ENCODE results near the gene CCNE1.
"Not testable (repeated sequence)": the region's sequence is repeated elsewhere in the genome, so short reads cannot be mapped to it uniquely, and the experiment has no call there.

CCNE1 gene

DNA sequence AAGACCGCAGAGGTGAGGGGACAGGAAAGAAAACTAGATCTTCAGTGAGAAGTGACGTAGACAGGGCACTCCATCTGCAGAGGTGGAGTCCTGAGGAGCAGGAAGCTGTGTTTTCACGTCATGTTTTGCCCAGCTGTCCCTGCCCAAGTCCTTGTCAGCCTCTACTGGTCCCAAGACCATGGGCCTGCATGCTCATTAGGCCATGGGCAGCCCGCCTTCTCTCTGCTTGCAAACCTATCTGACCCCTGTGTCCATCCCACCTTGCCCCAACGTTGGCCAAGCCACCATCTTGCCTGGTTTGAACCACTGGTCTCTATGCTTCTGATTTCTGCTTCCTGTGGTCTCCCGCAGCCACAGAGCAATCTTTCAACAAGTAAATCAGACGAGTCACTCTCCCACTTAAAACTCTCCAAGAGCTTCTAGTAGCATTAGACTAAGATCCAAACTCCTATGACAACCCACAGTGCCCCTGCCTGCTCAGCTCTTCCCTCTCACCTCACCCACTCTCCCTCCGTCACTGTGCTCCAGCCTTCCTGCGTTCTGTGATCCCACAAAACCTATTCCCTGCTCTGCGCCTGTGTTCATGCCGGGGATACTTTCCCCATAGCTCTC is 18.6 kb upstream of the CCNE1 start:
- Histone ChIP-seq H3K4me1 (ENCODE audit: insufficient read depth, low read length) (no peaks in the 10 kb centered on the region), H3K9ac (ENCODE audit: low read length) (no peak overlapping the region), H3K27ac (ENCODE audit: low read depth, low read length) (no peak overlapping the region), H3K9me3 (ENCODE audit: low read length) (no peaks in the 10 kb centered on the region), H3K36me3 (ENCODE audit: insufficient read depth, low read length) (no peaks in the 10 kb centered on the region), H3K27me3 (ENCODE audit: control insufficient read depth in 1 of 2, insufficient read depth in 2 of 2, low read length in 2 of 2) (no peaks in the 10 kb centered on the region), H3K4me3 (ENCODE audit: low read depth in 1 of 2, low read length in 2 of 2) (no peak overlapping the region)

DNA sequence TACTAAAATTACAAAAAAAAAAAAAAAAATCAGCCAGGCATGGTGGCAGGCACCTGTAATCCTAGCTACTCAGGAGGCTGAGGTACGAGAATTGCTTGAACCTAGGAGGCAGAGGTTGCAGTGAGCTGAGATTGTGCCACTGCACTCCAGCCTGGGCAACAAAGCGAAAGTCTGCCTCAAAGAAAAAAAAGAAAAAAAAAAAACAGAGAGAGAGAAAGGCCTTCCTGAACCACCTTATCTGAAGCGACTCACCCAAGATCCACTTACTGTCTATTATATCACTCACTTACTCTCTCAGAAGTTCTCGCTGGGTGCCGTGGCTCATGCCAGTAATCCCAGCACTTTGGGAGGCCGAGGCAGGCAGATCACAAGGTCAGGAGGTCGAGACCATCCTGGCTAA is 17.3 kb upstream of the CCNE1 start:
- not testable (repeated sequence) for H3K36me3 ChIP-seq (ENCODE audit: insufficient read depth, low read length); H3K27me3 ChIP-seq (ENCODE audit: control insufficient read depth in 1 of 2, insufficient read depth in 2 of 2, low read length in 2 of 2); H3K4me3 ChIP-seq (ENCODE audit: low read depth in 1 of 2, low read length in 2 of 2); H3K9me3 ChIP-seq (ENCODE audit: low read length); H3K27ac ChIP-seq (ENCODE audit: low read depth, low read length); H3K9ac ChIP-seq (ENCODE audit: low read length); H3K4me1 ChIP-seq (ENCODE audit: insufficient read depth, low read length)

DNA sequence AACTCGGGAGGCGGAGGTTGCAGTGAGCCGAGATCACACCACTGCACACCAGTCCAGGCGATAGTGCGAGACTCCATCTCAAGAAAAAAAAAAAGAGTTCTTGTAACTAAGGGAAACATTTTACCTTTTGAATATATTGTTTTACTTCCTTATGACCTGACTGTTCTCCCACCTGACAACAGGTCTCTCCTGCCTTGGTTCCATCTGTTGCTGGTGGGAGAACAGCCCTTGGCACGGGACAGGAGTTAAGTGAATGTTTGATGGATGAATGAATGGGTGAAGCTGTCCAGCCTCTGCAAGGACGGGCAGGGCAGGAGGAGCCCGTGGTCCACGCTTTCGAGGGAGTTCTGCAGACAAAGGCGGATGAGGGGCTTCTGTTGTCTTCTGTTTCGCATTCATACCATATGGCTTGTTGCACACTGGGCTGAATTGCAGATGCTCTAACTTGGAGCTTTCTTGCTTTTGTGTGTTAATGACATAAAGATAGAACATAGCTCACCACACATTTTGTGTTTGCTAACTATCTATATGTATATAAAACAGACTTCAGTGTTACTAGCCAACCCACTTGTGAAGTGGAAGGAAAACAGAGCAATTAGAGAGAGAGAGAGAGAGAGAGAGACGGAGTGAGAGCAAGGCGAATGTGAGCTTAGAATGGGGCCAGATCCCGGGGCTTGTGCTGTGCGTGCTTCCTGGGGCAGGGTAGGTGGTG is 16.2 kb upstream of the CCNE1 start:
- Histone ChIP-seq H3K4me3 (ENCODE audit: low read depth in 1 of 2, low read length in 2 of 2) (no peak overlapping the region), H3K4me1 (ENCODE audit: insufficient read depth, low read length) (no peaks in the 10 kb centered on the region), H3K27me3 (ENCODE audit: control insufficient read depth in 1 of 2, insufficient read depth in 2 of 2, low read length in 2 of 2) (no peaks in the 10 kb centered on the region), H3K36me3 (ENCODE audit: insufficient read depth, low read length) (no peaks in the 10 kb centered on the region), H3K9me3 (ENCODE audit: low read length) (no peaks in the 10 kb centered on the region), H3K9ac (ENCODE audit: low read length) (no peak overlapping the region), H3K27ac (ENCODE audit: low read depth, low read length) (no peak overlapping the region)

DNA sequence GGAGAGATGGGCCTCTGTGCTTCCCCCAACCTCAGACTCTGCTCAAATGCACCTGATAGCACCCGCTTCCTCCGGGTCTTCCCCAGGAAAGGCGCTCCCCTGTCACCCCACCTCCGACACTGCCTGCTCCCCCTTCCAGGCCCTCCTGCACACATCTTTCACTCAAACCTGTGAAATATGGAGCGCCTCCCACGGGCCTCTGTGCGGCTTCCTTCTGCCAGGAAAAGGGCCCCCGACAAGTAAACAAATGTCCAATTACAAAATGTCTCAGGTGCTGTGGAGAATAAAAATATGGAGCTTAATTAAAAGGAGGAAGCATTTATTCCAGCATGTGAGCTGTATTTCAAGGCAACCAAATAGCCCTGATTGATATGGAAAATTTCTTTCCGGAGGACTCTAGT is 15.6 kb upstream of the CCNE1 start:
- H3K27me3 ChIP-seq (ENCODE audit: control insufficient read depth in 1 of 2, insufficient read depth in 2 of 2, low read length in 2 of 2): no peaks in the 10 kb centered on the region
- no peak overlapping the region for H3K27ac ChIP-seq (ENCODE audit: low read depth, low read length)
- no peaks in the 10 kb centered on the region for H3K9me3 ChIP-seq (ENCODE audit: low read length)
- H3K36me3 ChIP-seq (ENCODE audit: insufficient read depth, low read length): no peaks in the 10 kb centered on the region
- no peak overlapping the region for H3K9ac ChIP-seq (ENCODE audit: low read length)
- H3K4me3 ChIP-seq (ENCODE audit: low read depth in 1 of 2, low read length in 2 of 2): no peak overlapping the region
- H3K4me1 ChIP-seq (ENCODE audit: insufficient read depth, low read length): no peaks in the 10 kb centered on the region

DNA sequence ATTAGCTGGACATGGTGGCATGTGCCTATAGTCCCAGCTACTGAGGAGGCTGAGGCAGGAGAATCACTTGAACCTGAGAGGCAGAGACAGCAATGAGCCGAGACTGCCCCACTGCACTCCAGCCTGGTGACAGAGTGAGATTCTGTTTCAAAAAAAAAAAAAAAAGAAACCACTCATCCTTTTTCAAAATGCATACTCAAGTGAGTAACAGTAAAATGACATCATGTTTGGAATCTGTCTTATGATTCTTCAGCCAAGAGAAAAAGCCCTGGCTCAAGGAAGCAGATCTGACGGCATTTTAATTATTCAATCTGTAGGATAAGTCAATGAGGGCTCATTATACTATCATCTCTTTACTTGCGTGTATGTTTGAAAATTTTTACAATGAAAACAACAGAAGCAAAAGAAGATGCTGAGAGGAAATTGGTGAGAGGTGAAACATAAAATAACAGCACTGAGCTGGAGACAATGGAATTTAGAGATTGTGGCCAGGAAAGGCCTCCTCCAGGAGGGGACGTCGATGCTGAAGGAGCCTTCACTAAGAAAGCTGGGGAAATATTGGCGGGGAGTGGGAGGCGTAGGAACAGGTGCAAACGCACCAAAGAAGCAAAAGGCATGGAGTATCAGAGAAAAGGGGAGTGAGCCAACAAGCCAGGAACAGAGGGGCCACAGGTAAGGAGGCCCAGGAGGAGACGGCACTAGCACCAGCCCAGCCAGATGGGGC is 12.9 kb upstream of the CCNE1 start:
- Histone ChIP-seq H3K27me3 (ENCODE audit: control insufficient read depth in 1 of 2, insufficient read depth in 2 of 2, low read length in 2 of 2) (no peaks in the 10 kb centered on the region), H3K27ac (ENCODE audit: low read depth, low read length) (no peak overlapping the region), H3K4me1 (ENCODE audit: insufficient read depth, low read length) (no peaks in the 10 kb centered on the region), H3K4me3 (ENCODE audit: low read depth in 1 of 2, low read length in 2 of 2) (no peak overlapping the region), H3K36me3 (ENCODE audit: insufficient read depth, low read length) (no peaks in the 10 kb centered on the region), H3K9ac (ENCODE audit: low read length) (no peak overlapping the region), H3K9me3 (ENCODE audit: low read length) (no peaks in the 10 kb centered on the region)

DNA sequence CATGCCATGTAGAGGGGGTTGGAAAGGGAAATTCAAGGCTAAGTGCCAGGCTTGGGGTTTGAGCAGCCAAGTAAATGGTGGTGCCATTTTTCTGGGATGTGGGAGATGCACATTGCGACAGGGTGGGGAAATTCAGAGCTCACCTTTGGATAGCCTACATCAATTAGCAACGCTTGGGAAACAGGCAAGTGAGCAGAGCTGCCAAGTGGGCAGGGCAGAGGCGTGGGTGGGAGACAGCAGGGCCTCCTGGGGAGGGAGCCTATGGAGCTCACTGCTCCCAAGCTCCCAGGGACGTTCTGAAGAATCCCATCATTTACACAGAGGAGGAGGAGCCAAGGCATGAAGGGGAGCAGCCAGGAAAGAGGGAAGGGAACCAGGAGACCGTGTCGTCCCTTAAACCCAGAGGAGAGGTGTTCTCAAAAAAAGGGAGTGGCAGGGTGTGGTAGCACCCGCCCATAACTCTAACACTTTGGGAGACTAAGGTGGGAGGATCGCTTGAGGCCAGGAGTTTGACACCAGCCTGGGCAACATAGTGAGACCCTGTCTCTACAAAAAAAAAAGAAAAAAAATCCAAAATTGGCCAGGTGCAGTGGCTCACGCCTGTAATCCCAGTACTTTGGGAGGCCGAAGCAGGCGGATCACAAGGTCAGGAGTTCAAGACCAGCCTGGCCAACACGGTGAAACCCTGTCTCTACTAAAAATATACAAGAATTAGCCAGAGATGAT is 11.5 kb upstream of the CCNE1 start:
- Histone ChIP-seq H3K27me3 (ENCODE audit: control insufficient read depth in 1 of 2, insufficient read depth in 2 of 2, low read length in 2 of 2) (no peaks in the 10 kb centered on the region), H3K4me1 (ENCODE audit: insufficient read depth, low read length) (no peaks in the 10 kb centered on the region), H3K36me3 (ENCODE audit: insufficient read depth, low read length) (no peaks in the 10 kb centered on the region), H3K4me3 (ENCODE audit: low read depth in 1 of 2, low read length in 2 of 2) (no peak overlapping the region), H3K9me3 (ENCODE audit: low read length) (no peaks in the 10 kb centered on the region), H3K27ac (ENCODE audit: low read depth, low read length) (no peak overlapping the region), H3K9ac (ENCODE audit: low read length) (no peak overlapping the region)

DNA sequence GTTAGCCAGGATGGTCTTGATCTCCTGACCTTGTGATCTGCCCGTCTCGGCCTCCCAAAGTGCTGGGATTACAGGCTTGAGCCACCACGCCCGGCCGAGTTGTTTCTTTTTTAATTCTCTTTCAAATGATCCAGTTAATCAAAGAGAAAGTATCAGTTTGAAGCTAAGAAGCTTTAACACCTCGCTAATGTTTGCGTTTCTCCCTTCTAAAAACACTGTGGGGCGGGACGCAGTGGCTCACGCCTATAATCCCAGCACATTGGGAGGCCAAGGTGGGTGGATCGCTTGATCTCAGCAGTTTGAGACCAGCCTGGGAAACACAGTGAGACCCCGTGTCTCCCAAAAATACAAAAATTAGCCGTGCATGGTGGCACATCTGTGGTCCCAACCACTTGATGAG is 7.8 kb upstream of the CCNE1 start:
- not testable (repeated sequence) for H3K9me3 ChIP-seq (ENCODE audit: low read length); H3K36me3 ChIP-seq (ENCODE audit: insufficient read depth, low read length); H3K27me3 ChIP-seq (ENCODE audit: control insufficient read depth in 1 of 2, insufficient read depth in 2 of 2, low read length in 2 of 2); H3K4me3 ChIP-seq (ENCODE audit: low read depth in 1 of 2, low read length in 2 of 2); H3K9ac ChIP-seq (ENCODE audit: low read length); H3K27ac ChIP-seq (ENCODE audit: low read depth, low read length); H3K4me1 ChIP-seq (ENCODE audit: insufficient read depth, low read length)

DNA sequence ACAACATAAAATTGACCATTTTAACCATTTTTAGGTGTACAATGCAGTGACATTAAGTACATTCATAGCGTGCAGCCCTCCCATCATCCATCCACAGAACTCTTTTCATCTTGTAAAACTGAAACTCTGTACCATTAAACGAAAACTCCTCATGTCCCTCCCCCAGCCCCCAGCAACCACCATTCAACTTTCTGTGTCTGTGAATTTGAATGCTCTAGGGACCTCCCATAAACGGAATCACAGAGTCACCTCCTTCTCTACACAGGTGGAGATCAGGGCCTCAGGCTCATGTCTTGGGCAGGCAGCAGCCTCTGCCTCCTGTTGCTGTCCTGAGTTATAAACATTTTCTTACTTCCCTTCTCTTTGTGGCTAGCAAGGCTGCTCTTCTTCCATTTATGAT is 7.3 kb upstream of the CCNE1 start:
- H3K27me3 ChIP-seq (ENCODE audit: control insufficient read depth in 1 of 2, insufficient read depth in 2 of 2, low read length in 2 of 2): no peaks in the 10 kb centered on the region
- H3K4me1 ChIP-seq (ENCODE audit: insufficient read depth, low read length): no peaks in the 10 kb centered on the region
- no peak overlapping the region for H3K27ac ChIP-seq (ENCODE audit: low read depth, low read length)
- H3K36me3 ChIP-seq (ENCODE audit: insufficient read depth, low read length): no peaks in the 10 kb centered on the region
- no peak overlapping the region for H3K4me3 ChIP-seq (ENCODE audit: low read depth in 1 of 2, low read length in 2 of 2)
- H3K9me3 ChIP-seq (ENCODE audit: low read length): no peaks in the 10 kb centered on the region
- H3K9ac ChIP-seq (ENCODE audit: low read length): no peak overlapping the region

DNA sequence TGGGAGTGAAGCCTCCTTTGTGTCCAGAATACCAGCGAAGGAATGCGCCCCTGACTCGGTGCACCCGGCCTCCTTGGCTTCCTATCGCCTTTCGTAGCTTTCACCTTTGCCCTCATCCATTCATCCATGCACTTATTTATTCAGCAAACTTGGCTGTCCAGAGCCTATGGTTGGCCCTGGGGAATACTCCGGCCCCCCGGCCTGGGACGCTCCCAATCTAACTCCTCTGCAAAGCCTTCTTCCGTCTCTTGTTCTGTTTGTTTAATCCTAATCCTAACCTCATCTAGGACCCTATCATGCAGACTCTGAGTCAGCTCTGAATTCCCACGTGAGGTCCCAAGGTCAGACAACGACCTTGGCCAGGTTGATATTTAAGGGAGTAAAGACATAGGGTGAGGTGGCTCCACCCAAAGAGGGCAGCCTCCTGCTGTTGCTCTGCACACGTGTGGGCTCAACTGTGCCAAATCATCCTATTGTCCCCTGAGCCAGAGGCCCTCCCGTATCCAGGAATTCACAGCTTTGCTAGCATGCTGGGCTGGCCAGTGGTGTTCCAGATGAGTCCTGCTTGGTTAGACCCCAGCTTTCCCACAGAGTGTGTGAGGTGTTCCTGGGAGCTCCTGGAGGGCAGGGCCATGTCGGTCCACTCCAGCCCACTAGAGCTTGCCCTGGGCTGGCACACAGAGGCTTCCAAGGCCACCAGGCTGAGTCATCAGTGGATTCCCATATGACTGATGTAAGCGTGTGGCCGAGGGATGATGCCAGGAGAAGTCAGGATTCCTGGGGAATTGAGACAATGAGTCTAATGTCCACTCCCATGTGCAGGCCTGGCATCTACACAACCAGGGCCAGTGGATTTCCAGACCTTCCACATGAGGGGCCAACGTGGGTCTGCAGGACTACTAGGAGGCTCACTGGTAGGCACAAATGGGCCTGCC is 6.5 kb upstream of the CCNE1 start:
- H3K4me3 ChIP-seq (ENCODE audit: low read depth in 1 of 2, low read length in 2 of 2): no peak overlapping the region
- no peaks in the 10 kb centered on the region for H3K36me3 ChIP-seq (ENCODE audit: insufficient read depth, low read length)
- H3K9ac ChIP-seq (ENCODE audit: low read length): no peak overlapping the region
- H3K9me3 ChIP-seq (ENCODE audit: low read length): no peaks in the 10 kb centered on the region
- H3K27me3 ChIP-seq (ENCODE audit: control insufficient read depth in 1 of 2, insufficient read depth in 2 of 2, low read length in 2 of 2): no peaks in the 10 kb centered on the region
- H3K27ac ChIP-seq (ENCODE audit: low read depth, low read length): no peak overlapping the region
- H3K4me1 ChIP-seq (ENCODE audit: insufficient read depth, low read length): no peaks in the 10 kb centered on the region

DNA sequence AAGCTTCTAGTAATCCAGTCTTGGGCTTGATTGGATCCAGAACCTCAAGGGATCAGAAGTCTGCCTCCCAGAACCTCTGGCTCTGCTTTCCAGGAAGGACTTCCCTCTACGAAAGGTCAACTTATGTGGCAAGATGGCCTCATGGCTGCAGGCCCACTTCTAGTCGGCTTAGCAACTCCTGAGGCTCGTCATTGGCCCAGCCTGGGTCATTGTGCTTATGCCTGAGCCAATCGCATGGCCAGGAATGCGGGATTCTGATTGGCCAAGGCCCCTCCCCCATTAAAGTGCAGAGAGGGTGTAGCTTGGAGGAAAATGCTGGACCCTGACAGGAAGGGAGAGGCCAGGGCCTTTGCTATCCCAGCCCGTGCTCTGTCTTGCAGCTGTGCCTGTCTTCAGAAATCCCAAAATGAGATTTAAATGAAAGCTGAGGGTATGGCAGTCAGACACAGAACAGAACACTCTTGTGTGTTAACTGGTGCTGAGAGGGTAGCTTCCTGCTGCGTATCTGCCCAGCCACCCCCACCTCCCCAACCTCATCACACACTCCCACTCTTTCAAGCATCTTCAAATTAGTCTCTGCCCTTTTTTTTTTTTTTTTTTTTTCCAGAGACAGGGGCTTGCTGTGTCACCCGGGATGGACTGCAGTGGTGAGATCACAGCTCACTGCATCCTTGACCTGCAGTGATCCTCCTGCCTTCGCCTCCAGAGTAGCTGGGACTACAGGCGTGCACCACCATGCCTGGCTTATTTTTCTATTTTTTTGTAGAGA is 5.5 kb upstream of the CCNE1 start:
- H3K4me3 ChIP-seq (ENCODE audit: low read depth in 1 of 2, low read length in 2 of 2): no peak overlapping the region
- H3K27me3 ChIP-seq (ENCODE audit: control insufficient read depth in 1 of 2, insufficient read depth in 2 of 2, low read length in 2 of 2): no peaks in the 10 kb centered on the region
- H3K9me3 ChIP-seq (ENCODE audit: low read length): no peaks in the 10 kb centered on the region
- H3K4me1 ChIP-seq (ENCODE audit: insufficient read depth, low read length): no peaks in the 10 kb centered on the region
- H3K9ac ChIP-seq (ENCODE audit: low read length): no peak overlapping the region
- no peaks in the 10 kb centered on the region for H3K36me3 ChIP-seq (ENCODE audit: insufficient read depth, low read length)
- H3K27ac ChIP-seq (ENCODE audit: low read depth, low read length): no peak overlapping the region
